Nephron (organoid): ENCODE results near the gene SRSF8.
A peak's percentile ranks its signal among the peaks of the same experiment; 100 is the strongest.
"Not testable (repeated sequence)": the region's sequence is repeated elsewhere in the genome, so short reads cannot be mapped to it uniquely, and the experiment has no call there.

Source experiments
- H3K27ac Mint-ChIP-seq, 3 experiments: 2 replicates each; pipeline ENCODE4 v1.8.0; 2020; ENCODE audit warnings: mixed read lengths in 3 of 3, mild to moderate bottlenecking in 2 of 3, moderate library complexity in 1 of 3
- H3K27me3 Mint-ChIP-seq: 2 replicates; pipeline ENCODE4 v1.8.0; 2021; ENCODE audit warnings: low read depth, mild to moderate bottlenecking, moderate library complexity, mixed read lengths
- H3K36me3 Mint-ChIP-seq: 2 replicates; pipeline ENCODE4 v1.8.0; 2020; ENCODE audit warnings: low read depth, mixed read lengths
- H3K4me1 Mint-ChIP-seq: 2 replicates; pipeline ENCODE4 v1.8.0; 2020; ENCODE audit warnings: mixed read lengths
- H3K4me3 Mint-ChIP-seq, 3 experiments: 2 replicates each; pipeline ENCODE4 v1.8.0; 2020; ENCODE audit warnings: mild to moderate bottlenecking in 3 of 3, mixed read lengths in 3 of 3, moderate library complexity in 2 of 3
- H3K9me3 Mint-ChIP-seq: 2 replicates; pipeline ENCODE4 v1.8.0; 2020; ENCODE audit warnings: mixed read lengths
- TF ChIP-seq, protein P1 (sequence below), 3 experiments: fragments of 200-600 bp; sonication (generic); IDR thresholded peaks; one replicate each; pipeline ENCODE4 v1.5.0; 2021; ENCODE audit warnings: antibody characterized with exemption in 3 of 3; ENCODE audit not compliant: unreplicated experiment in 3 of 3

Gene SRSF8

DNA sequence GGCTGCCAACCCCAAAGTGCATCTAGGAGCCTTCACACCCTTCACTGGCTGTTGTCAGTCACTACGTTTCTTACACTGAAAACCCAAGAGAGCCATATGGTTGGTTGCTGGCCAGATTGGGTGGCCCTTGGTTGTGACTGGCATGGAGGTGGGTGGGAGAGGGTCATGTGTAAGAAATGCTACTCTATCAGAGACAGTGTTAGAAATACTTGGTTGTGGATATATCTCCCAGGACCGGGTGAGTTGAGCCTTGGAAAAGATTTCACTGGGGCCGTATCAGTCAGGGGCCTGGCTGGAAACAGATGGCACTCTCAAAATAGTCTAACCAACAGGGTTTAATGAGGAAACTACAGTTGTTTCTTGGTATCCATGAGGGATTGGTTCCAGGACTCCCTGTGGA is 38.1 kb downstream of the SRSF8 start:
- no peaks in the 10 kb centered on the region for H3K36me3 Mint-ChIP-seq
- TF ChIP-seq, protein P1, sequence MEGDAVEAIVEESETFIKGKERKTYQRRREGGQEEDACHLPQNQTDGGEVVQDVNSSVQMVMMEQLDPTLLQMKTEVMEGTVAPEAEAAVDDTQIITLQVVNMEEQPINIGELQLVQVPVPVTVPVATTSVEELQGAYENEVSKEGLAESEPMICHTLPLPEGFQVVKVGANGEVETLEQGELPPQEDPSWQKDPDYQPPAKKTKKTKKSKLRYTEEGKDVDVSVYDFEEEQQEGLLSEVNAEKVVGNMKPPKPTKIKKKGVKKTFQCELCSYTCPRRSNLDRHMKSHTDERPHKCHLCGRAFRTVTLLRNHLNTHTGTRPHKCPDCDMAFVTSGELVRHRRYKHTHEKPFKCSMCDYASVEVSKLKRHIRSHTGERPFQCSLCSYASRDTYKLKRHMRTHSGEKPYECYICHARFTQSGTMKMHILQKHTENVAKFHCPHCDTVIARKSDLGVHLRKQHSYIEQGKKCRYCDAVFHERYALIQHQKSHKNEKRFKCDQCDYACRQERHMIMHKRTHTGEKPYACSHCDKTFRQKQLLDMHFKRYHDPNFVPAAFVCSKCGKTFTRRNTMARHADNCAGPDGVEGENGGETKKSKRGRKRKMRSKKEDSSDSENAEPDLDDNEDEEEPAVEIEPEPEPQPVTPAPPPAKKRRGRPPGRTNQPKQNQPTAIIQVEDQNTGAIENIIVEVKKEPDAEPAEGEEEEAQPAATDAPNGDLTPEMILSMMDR (IDR thresholded peaks at IDR 0.05; ENCODE audit: unreplicated experiment in 3 of 3): no peak
- H3K4me3 Mint-ChIP-seq: peak overlapping the region in 1 of 3 experiments; percentile 26
- H3K9me3 Mint-ChIP-seq: no peaks in the 10 kb centered on the region
- peak overlapping the region; percentile 44 to 84 (median 59) for H3K27ac Mint-ChIP-seq
- H3K27me3 Mint-ChIP-seq: no peaks in the 10 kb centered on the region
- H3K4me1 Mint-ChIP-seq: peaks cover 89% of the 10 kb centered on the region

DNA sequence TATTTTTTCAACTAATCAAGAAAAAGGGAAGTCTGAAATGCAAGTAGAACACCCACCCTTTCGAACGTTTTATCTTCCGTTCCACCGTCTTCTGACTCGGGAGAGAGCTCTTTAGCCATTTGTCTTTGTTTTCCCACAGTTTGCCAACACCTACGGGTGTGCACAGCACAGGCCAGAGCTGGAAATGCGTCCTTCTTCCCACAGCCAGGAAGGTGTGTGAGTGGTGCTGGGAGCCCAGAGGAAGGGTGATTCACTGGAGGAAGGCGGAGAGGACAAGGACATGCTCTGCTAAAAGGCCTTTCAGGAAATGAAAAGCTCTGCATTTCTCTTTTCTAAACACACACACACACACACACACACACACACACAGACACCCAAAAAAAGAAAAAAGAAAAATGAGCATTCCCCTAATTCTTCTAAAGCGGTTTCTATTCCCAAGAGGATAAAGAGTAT is 41.5 kb downstream of the SRSF8 start:
- Mint-ChIP-seq H3K27ac (peak overlapping the region; percentile 84 to 95 (median 87)), H3K36me3 (no peaks in the 10 kb centered on the region), H3K4me3 (peak overlapping the region in 2 of 3 experiments; percentile 67 to 71), H3K9me3 (peaks cover 2% of the 10 kb centered on the region), H3K27me3 (peaks cover 4% of the 10 kb centered on the region), H3K4me1 (peaks cover 85% of the 10 kb centered on the region)
- TF ChIP-seq, protein P1 (IDR thresholded peaks at IDR 0.05; ENCODE audit: unreplicated experiment in 3 of 3): no peak

DNA sequence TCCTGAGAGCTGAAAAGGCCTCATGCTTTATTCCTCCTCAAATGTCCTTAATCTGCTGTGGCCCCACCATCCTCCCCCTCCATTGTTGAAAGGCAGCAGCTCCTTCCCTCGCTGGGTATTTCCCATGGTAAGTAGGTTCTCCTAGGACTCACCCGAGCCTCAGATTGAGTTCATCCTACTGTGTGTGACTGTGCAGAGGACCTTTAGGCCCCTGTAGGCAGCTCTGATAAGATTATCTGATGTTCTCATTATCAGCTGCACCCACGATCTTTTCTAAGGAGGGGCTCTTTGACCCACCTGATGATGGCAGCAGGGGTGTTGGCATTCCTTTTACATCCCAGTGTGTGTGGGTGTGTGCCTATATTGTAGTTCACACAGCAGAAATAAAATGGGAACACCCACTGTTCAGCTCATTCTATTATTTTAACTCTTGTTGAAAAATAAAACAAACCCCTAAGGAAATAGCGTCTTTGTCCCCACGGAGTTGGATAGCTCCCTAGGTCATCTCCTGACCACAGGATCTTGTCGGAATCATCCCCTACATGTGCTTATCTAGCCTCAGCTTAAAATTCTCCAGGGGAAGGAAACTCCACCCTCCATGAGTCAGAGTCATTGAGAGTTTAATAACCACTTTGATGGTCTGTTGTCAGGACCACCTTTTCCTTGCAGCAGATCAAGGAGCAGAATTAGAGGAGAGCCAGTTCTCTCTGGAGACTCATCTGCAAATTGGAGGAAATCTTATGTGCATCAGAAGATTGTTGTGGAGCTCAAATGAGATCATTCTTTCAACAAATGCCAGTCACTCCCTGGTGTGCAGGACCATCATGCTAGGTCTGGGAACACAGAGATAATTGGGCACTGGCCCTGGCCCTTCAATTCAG is 42.2 kb downstream of the SRSF8 start:
- peaks cover 2% of the 10 kb centered on the region for H3K9me3 Mint-ChIP-seq
- H3K4me1 Mint-ChIP-seq: peaks cover 78% of the 10 kb centered on the region
- H3K27me3 Mint-ChIP-seq: peaks cover 4% of the 10 kb centered on the region
- H3K36me3 Mint-ChIP-seq: no peaks in the 10 kb centered on the region
- H3K27ac Mint-ChIP-seq: peak overlapping the region; percentile 84 to 95 (median 87)
- TF ChIP-seq, protein P1 (IDR thresholded peaks at IDR 0.05; ENCODE audit: unreplicated experiment in 3 of 3): no peak
- H3K4me3 Mint-ChIP-seq: peak overlapping the region in 2 of 3 experiments; percentile 71

DNA sequence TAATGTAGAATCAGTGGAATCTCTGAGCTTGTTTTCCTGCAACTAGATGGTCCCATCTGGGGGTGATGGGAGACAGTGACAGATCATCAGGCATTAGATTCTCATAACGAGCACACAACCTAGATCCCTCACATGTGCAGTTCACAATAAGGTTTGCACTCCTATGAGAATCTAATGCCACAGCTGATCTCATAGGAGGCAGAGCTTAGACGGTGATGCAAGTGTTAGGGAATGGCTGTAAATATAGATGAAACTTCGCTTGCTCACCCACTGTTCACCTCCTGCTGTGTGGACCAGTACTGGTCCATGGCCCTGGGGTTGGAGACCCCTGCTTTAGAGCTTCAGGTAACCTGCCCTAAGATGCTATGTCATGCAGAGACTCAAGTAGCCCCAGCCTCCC is 44.8 kb downstream of the SRSF8 start:
- not testable (repeated sequence) for H3K27me3 Mint-ChIP-seq, H3K36me3 Mint-ChIP-seq, H3K9me3 Mint-ChIP-seq
- peaks cover 53% of the 10 kb centered on the region for H3K4me1 Mint-ChIP-seq
- H3K27ac Mint-ChIP-seq: peak overlapping the region in 1 of 3 experiments; percentile 65
- H3K4me3 Mint-ChIP-seq: peak overlapping the region in 2 of 3 experiments; percentile 9 to 48

DNA sequence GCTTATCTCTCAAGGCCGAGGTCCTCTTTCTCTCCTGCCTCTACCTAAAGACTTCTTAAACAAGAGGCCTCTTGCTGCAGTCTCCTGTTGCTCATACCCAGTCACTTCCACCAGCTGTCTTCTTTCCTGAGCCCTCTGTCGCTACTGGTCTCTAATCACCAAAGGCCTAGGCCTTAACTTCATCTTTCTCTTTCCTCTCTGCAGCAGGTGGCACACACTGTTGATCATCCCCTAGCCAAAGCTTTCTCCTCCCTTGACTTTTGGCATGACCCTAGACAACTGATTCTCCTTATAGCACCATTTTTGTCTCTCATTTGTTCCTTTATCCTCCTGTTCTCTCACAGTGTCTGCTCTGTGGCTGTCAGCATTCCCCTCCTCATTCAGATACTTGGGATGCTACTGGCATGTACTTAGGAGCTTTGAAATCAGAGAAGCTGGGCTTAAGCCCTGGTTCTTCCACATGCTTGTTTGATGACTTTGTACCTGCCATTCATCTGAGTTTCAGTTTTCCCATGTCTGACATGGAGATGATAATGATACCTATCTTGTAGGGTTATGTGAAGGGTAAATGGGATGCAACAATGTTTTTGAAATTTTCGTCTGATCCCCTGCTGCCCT is 45.3 kb downstream of the SRSF8 start:
- Mint-ChIP-seq H3K27ac (peak overlapping the region in 1 of 3 experiments; percentile 65), H3K9me3 (peaks cover 2% of the 10 kb centered on the region), H3K27me3 (peaks cover 4% of the 10 kb centered on the region), H3K4me1 (peaks cover 47% of the 10 kb centered on the region), H3K36me3 (no peaks in the 10 kb centered on the region), H3K4me3 (peak overlapping the region in 2 of 3 experiments; percentile 9 to 48)
- TF ChIP-seq, protein P1 (IDR thresholded peaks at IDR 0.05; ENCODE audit: unreplicated experiment in 3 of 3): no peak

DNA sequence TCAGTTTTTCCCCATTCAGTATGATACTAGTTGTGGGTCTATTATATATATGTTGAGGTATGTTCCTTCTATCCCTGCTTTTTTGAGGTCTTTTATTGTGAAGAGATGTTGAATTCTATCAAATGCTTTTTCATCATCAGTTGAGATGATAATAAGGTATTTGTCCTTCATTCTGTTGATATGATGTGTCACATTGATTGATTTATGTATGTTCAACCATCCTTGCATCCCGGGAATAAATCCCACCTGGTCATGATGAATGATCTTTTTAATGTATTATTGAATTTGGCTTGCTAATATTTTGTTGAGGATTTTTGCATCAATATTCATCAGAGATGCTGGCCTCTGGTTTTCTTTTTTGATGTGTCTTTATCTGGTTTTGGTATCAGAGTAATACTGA is 48.9 kb downstream of the SRSF8 start:
- TF ChIP-seq, protein P1 (IDR thresholded peaks at IDR 0.05; ENCODE audit: unreplicated experiment in 3 of 3): no peak
- no peak overlapping the region for H3K27ac Mint-ChIP-seq
- peaks cover 18% of the 10 kb centered on the region for H3K9me3 Mint-ChIP-seq
- peaks cover 4% of the 10 kb centered on the region for H3K36me3 Mint-ChIP-seq
- peaks cover 14% of the 10 kb centered on the region for H3K4me1 Mint-ChIP-seq
- H3K4me3 Mint-ChIP-seq: no peak overlapping the region
- peaks cover 4% of the 10 kb centered on the region for H3K27me3 Mint-ChIP-seq
